DOHH2 (cell line): ENCODE results near the gene DPCD.

ENCODE experiments used
- H3F3A ChIP-seq: fragments of 200-600 bp; sonication (generic), shearing (Covaris generic); 2 replicates; pipeline ENCODE4 v1.6.0; 2016; ENCODE audit warnings: antibody characterized with exemption, mild to moderate bottlenecking; ENCODE audit not compliant: control insufficient read depth, insufficient read depth
- H3K27ac ChIP-seq: fragments of 200-600 bp; sonication (generic); 2 replicates; pipeline ENCODE4 v1.5.1; 2014; ENCODE audit warnings: low read depth, mild to moderate bottlenecking, low read length, moderate library complexity
- H3K27me3 ChIP-seq: fragments of 200-600 bp; sonication (generic); 2 replicates; pipeline ENCODE4 v1.6.1; 2014; ENCODE audit warnings: mild to moderate bottlenecking, low read length, mixed read lengths; ENCODE audit not compliant: control insufficient read depth
- H3K36me3 ChIP-seq: fragments of 200-600 bp; sonication (generic); 2 replicates; pipeline ENCODE4 v1.6.1; 2014; ENCODE audit warnings: mild to moderate bottlenecking, low read length, moderate library complexity, mixed read lengths; ENCODE audit not compliant: control insufficient read depth
- H3K4me1 ChIP-seq: fragments of 200-600 bp; sonication (generic); 2 replicates; pipeline ENCODE4 v1.6.1; 2014; ENCODE audit warnings: mild to moderate bottlenecking, low read length, mixed read lengths; ENCODE audit not compliant: control insufficient read depth
- H3K4me2 ChIP-seq: fragments of 200-600 bp; sonication (generic); 2 replicates; pipeline ENCODE4 v1.6.0; 2014; ENCODE audit warnings: mild to moderate bottlenecking, low read length, moderate library complexity
- H3K4me3 ChIP-seq: fragments of 200-600 bp; sonication (generic); 2 replicates; pipeline ENCODE4 v1.5.1; 2014; ENCODE audit warnings: mild to moderate bottlenecking, low read length, mixed read lengths
- H3K79me2 ChIP-seq: fragments of 200-600 bp; sonication (generic); 2 replicates; pipeline ENCODE4 v1.6.1; 2014; ENCODE audit warnings: mild to moderate bottlenecking, low read length, mixed read lengths; ENCODE audit not compliant: control insufficient read depth
- H3K9me2 ChIP-seq: fragments of 200-600 bp; sonication (generic); replicated peaks from 2 replicates; pipeline ENCODE4 v1.6.1; 2014; ENCODE audit warnings: mild to moderate bottlenecking, low read length, mixed read lengths; ENCODE audit not compliant: control insufficient read depth
- H3K9me3 ChIP-seq: fragments of 200-600 bp; sonication (generic); 2 replicates; pipeline ENCODE4 v1.6.1; 2014; ENCODE audit warnings: antibody characterized with exemption, low read length, mixed read lengths; ENCODE audit not compliant: control insufficient read depth, insufficient read depth
- H4K20me1 ChIP-seq: fragments of 200-600 bp; sonication (generic); 2 replicates; pipeline ENCODE4 v1.6.0; 2014; ENCODE audit warnings: low read depth, mild to moderate bottlenecking, antibody characterized with exemption, low read length, moderate library complexity; ENCODE audit not compliant: control insufficient read depth, insufficient read depth
- CTCF ChIP-seq: fragments of 200-600 bp; sonication (generic); IDR thresholded peaks from one replicate; pipeline ENCODE4 v1.5.1; 2014; ENCODE audit warnings: antibody characterized with exemption, mild to moderate bottlenecking, low read depth, low read length; ENCODE audit not compliant: poor library complexity, severe bottlenecking
- EZH2phosphoT487 ChIP-seq: fragments of 200-600 bp; sonication (generic); IDR thresholded peaks from 2 replicates; pipeline ENCODE4 v1.6.1; 2017; ENCODE audit warnings: borderline replicate concordance, mild to moderate bottlenecking, antibody characterized with exemption, low read length, moderate library complexity, mixed read lengths

DPCD gene

DNA sequence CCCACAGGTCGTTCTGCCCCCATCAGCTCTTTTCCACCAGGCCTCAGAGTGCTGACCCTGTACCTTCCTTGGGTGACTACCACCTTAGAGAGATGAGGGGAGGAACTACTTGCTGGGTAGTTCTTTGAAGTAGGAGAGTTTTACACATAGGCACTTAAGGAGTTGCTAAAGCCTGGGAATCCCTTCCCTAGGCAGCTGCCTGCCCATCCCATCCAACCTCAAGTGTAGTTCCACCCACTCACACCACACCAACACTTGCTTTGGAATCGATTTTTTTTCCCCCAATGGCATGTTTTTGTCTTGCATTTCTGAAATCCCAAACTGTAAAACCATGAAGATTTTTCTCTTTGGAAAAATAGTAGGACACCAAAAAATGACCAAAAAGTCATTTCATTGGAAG is 59.1 kb downstream of the DPCD start:
- H3K9me2 ChIP-seq: no peaks in the 10 kb centered on the region
- no peaks in the 10 kb centered on the region for H3K27me3 ChIP-seq
- peaks cover 70% of the 10 kb centered on the region for H3K36me3 ChIP-seq
- no peaks in the 10 kb centered on the region for H3K4me1 ChIP-seq
- H3K4me3 ChIP-seq: no peak overlapping the region
- no peak overlapping the region for H3K27ac ChIP-seq
- no peak for TF ChIP-seq CTCF
- TF ChIP-seq EZH2phosphoT487: no peak
- no peak overlapping the region for H3K4me2 ChIP-seq
- H3K79me2 ChIP-seq: 0 out of 2 replicates have a peak, but pooled peaks cover 2% of the 10 kb centered on the region
- no peaks in the 10 kb centered on the region for H4K20me1 ChIP-seq
- no peaks in the 10 kb centered on the region for H3F3A ChIP-seq
- no peaks in the 10 kb centered on the region for H3K9me3 ChIP-seq

- Histone ChIP-seq H3F3A (no peaks in the 10 kb centered on the region), H3K4me2 (no peak overlapping the region), H3K79me2 (no peaks in the 10 kb centered on the region), H3K4me1 (no peaks in the 10 kb centered on the region), H3K9me2 (no peaks in the 10 kb centered on the region), H3K9me3 (no peaks in the 10 kb centered on the region), H3K27me3 (no peaks in the 10 kb centered on the region), H3K4me3 (no peak overlapping the region), H3K36me3 (peaks cover 71% of the 10 kb centered on the region), H3K27ac (no peak overlapping the region), H4K20me1 (no peaks in the 10 kb centered on the region; the same call in 1 of the 2 replicates)
- TF ChIP-seq CTCF (no peak), EZH2phosphoT487 (no peak)
Observed at GRCh38 chr10:101649525-101650085, 61.5 kb downstream of the DPCD start.

DNA sequence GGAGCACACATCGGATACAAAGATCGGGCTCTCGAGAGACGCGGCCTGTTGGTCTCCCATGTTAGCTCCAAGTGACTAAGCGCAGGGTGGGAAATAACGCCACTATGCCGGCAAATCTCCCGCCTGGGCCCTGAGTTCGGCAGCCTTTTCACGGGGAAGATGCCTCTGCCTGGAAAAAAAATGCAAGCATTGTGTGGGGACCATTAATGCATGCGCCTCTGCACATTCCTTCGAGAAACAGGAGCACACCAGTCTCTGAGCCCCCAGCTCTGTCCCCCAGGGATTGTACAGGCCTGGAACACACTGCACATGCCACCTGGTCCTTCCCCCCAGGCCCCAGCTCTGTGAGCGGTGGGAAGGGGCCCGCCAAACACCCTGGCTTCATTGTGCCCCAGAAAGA is 62.7 kb downstream of the DPCD start:
- no peak overlapping the region for H3K4me3 ChIP-seq
- no peaks in the 10 kb centered on the region for H3F3A ChIP-seq
- H3K79me2 ChIP-seq: no peaks in the 10 kb centered on the region
- H3K9me3 ChIP-seq: no peaks in the 10 kb centered on the region
- no peaks in the 10 kb centered on the region for H3K4me1 ChIP-seq
- H3K27me3 ChIP-seq: no peaks in the 10 kb centered on the region
- peaks cover 78% of the 10 kb centered on the region for H3K36me3 ChIP-seq
- no peak overlapping the region for H3K4me2 ChIP-seq
- TF ChIP-seq CTCF (no peak), EZH2phosphoT487 (no peak)
- no peaks in the 10 kb centered on the region; the same call in 1 of the 2 replicates for H4K20me1 ChIP-seq
- H3K27ac ChIP-seq: no peak overlapping the region
- H3K9me2 ChIP-seq: no peaks in the 10 kb centered on the region

- no peaks in the 10 kb centered on the region; the same call in 1 of the 2 replicates for H4K20me1 ChIP-seq
- no peak overlapping the region for H3K4me3 ChIP-seq
- no peak overlapping the region for H3K4me2 ChIP-seq
- H3K9me3 ChIP-seq: no peaks in the 10 kb centered on the region
- no peaks in the 10 kb centered on the region for H3K9me2 ChIP-seq
- no peaks in the 10 kb centered on the region for H3F3A ChIP-seq
- no peaks in the 10 kb centered on the region for H3K79me2 ChIP-seq
- TF ChIP-seq CTCF: no peak
- TF ChIP-seq EZH2phosphoT487: no peak
- H3K36me3 ChIP-seq: peaks cover 78% of the 10 kb centered on the region
- no peaks in the 10 kb centered on the region for H3K4me1 ChIP-seq
- no peak overlapping the region for H3K27ac ChIP-seq
- no peaks in the 10 kb centered on the region for H3K27me3 ChIP-seq
Observed at GRCh38 chr10:101651336-101651735, 63.2 kb downstream of the DPCD start.
